SK-N-SH (cell line): ENCODE measurements around the gene SEMA3D. TPM values are rescaled to one million over a fixed set of nuclear protein-coding genes. Genes with fewer than 3 reads are reported as not detected.

Experiments
- CTCF ChIA-PET: fragments of 300-600, 350-600 bp; formaldehyde crosslinking; extraction: SDS; loops from one replicate; lab custom pipeline; 2021; lab: Yijun Ruan, JAX
- POLR2A ChIA-PET: fragments of 350-600 bp; sonication (Branson Sonifier 250); formaldehyde crosslinking; extraction: SDS; loops from one replicate; lab custom pipeline; 2020; ENCODE audit warnings: antibody characterized with exemption, inconsistent platforms; lab: Yijun Ruan, JAX
- DNase-seq: peaks from one replicate; pipeline ENCODE4 v3.0.0; 2012
- H2AFZ ChIP-seq: fragments of 200-600 bp; sonication (generic); 2 replicates; pipeline ENCODE4 v1.8.1; 2016; ENCODE audit warnings: antibody characterized with exemption, mild to moderate bottlenecking, low read depth
- H3F3A ChIP-seq: fragments of 200-600 bp; sonication (generic); replicated peaks from 2 replicates; pipeline ENCODE3; 2016; ENCODE audit warnings: antibody characterized with exemption, mild to moderate bottlenecking; ENCODE audit not compliant: insufficient read depth
- H3K27ac ChIP-seq, 2 experiments: fragments of 200-500 bp in 1 of 2; fragments of 200-600 bp in 1 of 2; sonication (Bioruptor generic) in 1 of 2; sonication (generic), shearing (Covaris generic) in 1 of 2; 2 replicates each; pipeline versions ENCODE4 v1.5.1 to v1.6.1; 2014 to 2016; ENCODE audit warnings: low read depth in 2 of 2, inconsistent platforms in 1 of 2, low read length in 1 of 2, mild to moderate bottlenecking in 1 of 2, mixed read lengths in 1 of 2
- H3K27me3 ChIP-seq: fragments of 200-600 bp; sonication (generic), shearing (Covaris generic); 2 replicates; pipeline ENCODE4 v1.6.1; 2016; ENCODE audit warnings: mixed run types; ENCODE audit not compliant: insufficient read depth
- H3K36me3 ChIP-seq, 2 experiments: fragments of 200-500 bp in 1 of 2; fragments of 200-600 bp in 1 of 2; sonication (Bioruptor generic) in 1 of 2; sonication (generic) in 1 of 2; replicated peaks in 1 of 2; 2 replicates each; pipeline versions ENCODE3 to v1.5.1; 2014 to 2016; ENCODE audit warnings: low read length in 1 of 2, mild to moderate bottlenecking in 1 of 2; ENCODE audit not compliant: insufficient read depth in 2 of 2, control insufficient read depth in 1 of 2
- H3K4me1 ChIP-seq, 2 experiments: fragments of 200-500 bp in 1 of 2; fragments of 200-600 bp in 1 of 2; sonication (Bioruptor generic) in 1 of 2; sonication (generic), shearing (Covaris generic) in 1 of 2; 2 replicates each; pipeline versions ENCODE4 v1.5.1 to v1.6.1; 2014 to 2016; ENCODE audit warnings: low read depth in 1 of 2, low read length in 1 of 2, mixed run types in 1 of 2; ENCODE audit not compliant: insufficient read depth in 2 of 2, control insufficient read depth in 1 of 2
- H3K4me2 ChIP-seq: fragments of 200-600 bp; sonication (generic), shearing (Covaris generic); 2 replicates; pipeline ENCODE4 v1.6.1; 2017; ENCODE audit warnings: mixed run types
- H3K4me3 ChIP-seq, 2 experiments: fragments of 200-500 bp in 1 of 2; fragments of 200-600 bp in 1 of 2; sonication (Bioruptor generic) in 1 of 2; sonication (generic), shearing (Covaris generic) in 1 of 2; 2 replicates each; pipeline versions ENCODE4 v1.5.1 to v1.8.1; 2014 to 2016; ENCODE audit warnings: low read depth in 2 of 2, inconsistent platforms in 1 of 2, low read length in 1 of 2, mild to moderate bottlenecking in 1 of 2, mixed read lengths in 1 of 2, moderate library complexity in 1 of 2
- H3K79me2 ChIP-seq: fragments of 200-600 bp; sonication (generic); 2 replicates; pipeline ENCODE4 v1.8.1; 2017; ENCODE audit warnings: mild to moderate bottlenecking; ENCODE audit not compliant: insufficient read depth
- H3K9ac ChIP-seq: fragments of 200-600 bp; sonication (generic); 2 replicates; pipeline ENCODE4 v1.6.1; 2017; ENCODE audit warnings: mixed run types
- H3K9me2 ChIP-seq: fragments of 200-600 bp; sonication (generic); 2 replicates; pipeline ENCODE4 v1.6.1; 2017; ENCODE audit warnings: mixed run types
- H3K9me3 ChIP-seq: fragments of 200-600 bp; sonication (generic); 2 replicates; pipeline ENCODE4 v1.6.1; 2017; ENCODE audit warnings: mixed run types, mild to moderate bottlenecking, moderate library complexity
- H4K20me1 ChIP-seq: fragments of 200-600 bp; sonication (generic); 2 replicates; pipeline ENCODE4 v1.6.1; 2017; ENCODE audit warnings: mild to moderate bottlenecking, mixed run types; ENCODE audit not compliant: insufficient read depth
- CHD2 ChIP-seq: fragments of 150-350 bp; IDR thresholded peaks from 2 replicates; pipeline ENCODE4 v1.6.1; 2018; ENCODE audit warnings: low read length; ENCODE audit not compliant: partially characterized antibody
- ELF1 ChIP-seq: IDR thresholded peaks from 2 replicates; pipeline ENCODE4 v1.4.0; 2012
- EZH2phosphoT487 ChIP-seq: fragments of 200-600 bp; sonication (generic); IDR thresholded peaks from 2 replicates; pipeline ENCODE4 v1.6.1; 2017; ENCODE audit warnings: low read depth, mixed run types, mild to moderate bottlenecking, antibody characterized with exemption, moderate library complexity, borderline replicate concordance
- FOXJ3 ChIP-seq: sonication (generic); formaldehyde crosslinking; IDR thresholded peaks from 2 replicates; pipeline ENCODE4 v1.5.1; 2020; ENCODE audit warnings: mild to moderate bottlenecking, missing genetic modification reagents
- FOXM1 ChIP-seq: IDR thresholded peaks from 2 replicates; pipeline ENCODE4 v1.4.0; 2012; ENCODE audit warnings: low read depth, mild to moderate bottlenecking
- GABPA ChIP-seq: IDR thresholded peaks from 2 replicates; pipeline ENCODE4 v1.4.0; 2012; ENCODE audit warnings: low read depth, mild to moderate bottlenecking
- GATA2 ChIP-seq: sonication (generic); formaldehyde crosslinking; IDR thresholded peaks from 2 replicates; pipeline ENCODE4 v1.5.0; 2020; ENCODE audit warnings: mild to moderate bottlenecking, missing genetic modification reagents
- MAX ChIP-seq: IDR thresholded peaks from 2 replicates; pipeline ENCODE4 v1.4.0; 2012; ENCODE audit warnings: low read depth
- MXI1 ChIP-seq: IDR thresholded peaks from 2 replicates; pipeline ENCODE4 v1.6.1; 2012; ENCODE audit warnings: mild to moderate bottlenecking, low read depth, low read length, improper control_type of control experiment
- NFIC ChIP-seq: IDR thresholded peaks from 2 replicates; pipeline ENCODE4 v1.4.0; 2012; ENCODE audit warnings: borderline replicate concordance
- NRF1 ChIP-seq: IDR thresholded peaks from 2 replicates; pipeline ENCODE4 v1.6.1; 2012; ENCODE audit warnings: low read depth, mild to moderate bottlenecking, low read length
- POLR2AphosphoS5 ChIP-seq: IDR thresholded peaks from 2 replicates; pipeline ENCODE4 v1.6.1; 2012; ENCODE audit warnings: low read depth, low read length
- RAD21 ChIP-seq: IDR thresholded peaks from 2 replicates; pipeline ENCODE4 v1.6.1; 2012; ENCODE audit warnings: mild to moderate bottlenecking, low read length
- RFX5 ChIP-seq: IDR thresholded peaks from 2 replicates; pipeline ENCODE4 v1.6.1; 2012; ENCODE audit warnings: mild to moderate bottlenecking, improper control_type of control experiment, low read length
- RXRA ChIP-seq: IDR thresholded peaks from 2 replicates; pipeline ENCODE4 v1.4.0; 2012; ENCODE audit warnings: low read depth, mild to moderate bottlenecking, borderline replicate concordance
- SIN3A ChIP-seq: IDR thresholded peaks from 2 replicates; pipeline ENCODE4 v1.6.1; 2012; ENCODE audit warnings: low read depth, mild to moderate bottlenecking, low read length, moderate library complexity, borderline replicate concordance
- SMC3 ChIP-seq: IDR thresholded peaks from 2 replicates; pipeline ENCODE4 v1.6.1; 2012; ENCODE audit warnings: low read depth, low read length, improper control_type of control experiment
- YY1 ChIP-seq: IDR thresholded peaks from 2 replicates; pipeline ENCODE4 v1.4.0; 2012; ENCODE audit warnings: low read depth, mild to moderate bottlenecking
- WGBS: methylation state at CpG from one replicate; pipeline ENCODE4 v1.1.6; 2017; ENCODE audit warnings: low lambda C conversion rate; 5-methylcytosine and 5-hydroxymethylcytosine counted together
- polyA plus RNA-seq, 3 experiments: library from polyadenylated mRNA; depleted of rRNA; stranded (reverse); fragments of >200 nt; gene quantifications; 2 replicates each; pipeline ENCODE4 v1.2.3, GENCODE V29; 2012
- TF ChIP-seq, protein P1 (sequence below): IDR thresholded peaks from 2 replicates; pipeline ENCODE4 v1.6.1; 2012; ENCODE audit warnings: mild to moderate bottlenecking, low read depth, low read length, moderate library complexity
- TF ChIP-seq, protein P2 (sequence below): IDR thresholded peaks from 2 replicates; pipeline ENCODE4; 2012
- TF ChIP-seq, protein P3 (sequence below): fragments of 200-600 bp; sonication (generic); IDR thresholded peaks from 2 replicates; pipeline ENCODE4 v1.6.1; 2017; ENCODE audit warnings: antibody characterized with exemption, mild to moderate bottlenecking, moderate library complexity
- TF ChIP-seq, protein P4 (sequence below): IDR thresholded peaks from 2 replicates; pipeline ENCODE4 v1.4.0; 2012; ENCODE audit warnings: low read depth, borderline replicate concordance

The SEMA3D gene
- polyA plus RNA-seq, 1 of the 3 experiments (the other 2 are of a cell fraction) = 30.1 TPM

- ChIA-PET POLR2A (no interaction called here), CTCF (interaction anchor here (0.6 to 3.0 kb wide), 4 partner anchors 13 to 1616 kb away, joined by 3 to 15 read pairs (median 4); partner anchors contain the start of gene SEMA3D)
- Histone ChIP-seq H3K27ac (no peak overlapping the region), H3F3A (no peaks in the 10 kb centered on the region), H3K36me3 (no peaks in the 10 kb centered on the region), H3K4me2 (no peak overlapping the region), H2AFZ (no peak overlapping the region), H3K4me1 (no peaks in the 10 kb centered on the region), H3K9me2 (no peaks in the 10 kb centered on the region), H4K20me1 (no peaks in the 10 kb centered on the region), H3K9ac (no peak overlapping the region), H3K9me3 (0 out of 2 replicates have a peak, but pooled peaks cover 4% of the 10 kb centered on the region), H3K27me3 (no peaks in the 10 kb centered on the region), H3K4me3 (no peak overlapping the region), H3K79me2 (no peaks in the 10 kb centered on the region)
- TF ChIP-seq ELF1 (no peak), GABPA (no peak), SIN3A (no peak), RXRA (no peak), POLR2AphosphoS5 (no peak), SMC3 (no peak), EZH2phosphoT487 (no peak), RAD21 (no peak), NFIC (no peak)
- TF ChIP-seq, protein P1, sequence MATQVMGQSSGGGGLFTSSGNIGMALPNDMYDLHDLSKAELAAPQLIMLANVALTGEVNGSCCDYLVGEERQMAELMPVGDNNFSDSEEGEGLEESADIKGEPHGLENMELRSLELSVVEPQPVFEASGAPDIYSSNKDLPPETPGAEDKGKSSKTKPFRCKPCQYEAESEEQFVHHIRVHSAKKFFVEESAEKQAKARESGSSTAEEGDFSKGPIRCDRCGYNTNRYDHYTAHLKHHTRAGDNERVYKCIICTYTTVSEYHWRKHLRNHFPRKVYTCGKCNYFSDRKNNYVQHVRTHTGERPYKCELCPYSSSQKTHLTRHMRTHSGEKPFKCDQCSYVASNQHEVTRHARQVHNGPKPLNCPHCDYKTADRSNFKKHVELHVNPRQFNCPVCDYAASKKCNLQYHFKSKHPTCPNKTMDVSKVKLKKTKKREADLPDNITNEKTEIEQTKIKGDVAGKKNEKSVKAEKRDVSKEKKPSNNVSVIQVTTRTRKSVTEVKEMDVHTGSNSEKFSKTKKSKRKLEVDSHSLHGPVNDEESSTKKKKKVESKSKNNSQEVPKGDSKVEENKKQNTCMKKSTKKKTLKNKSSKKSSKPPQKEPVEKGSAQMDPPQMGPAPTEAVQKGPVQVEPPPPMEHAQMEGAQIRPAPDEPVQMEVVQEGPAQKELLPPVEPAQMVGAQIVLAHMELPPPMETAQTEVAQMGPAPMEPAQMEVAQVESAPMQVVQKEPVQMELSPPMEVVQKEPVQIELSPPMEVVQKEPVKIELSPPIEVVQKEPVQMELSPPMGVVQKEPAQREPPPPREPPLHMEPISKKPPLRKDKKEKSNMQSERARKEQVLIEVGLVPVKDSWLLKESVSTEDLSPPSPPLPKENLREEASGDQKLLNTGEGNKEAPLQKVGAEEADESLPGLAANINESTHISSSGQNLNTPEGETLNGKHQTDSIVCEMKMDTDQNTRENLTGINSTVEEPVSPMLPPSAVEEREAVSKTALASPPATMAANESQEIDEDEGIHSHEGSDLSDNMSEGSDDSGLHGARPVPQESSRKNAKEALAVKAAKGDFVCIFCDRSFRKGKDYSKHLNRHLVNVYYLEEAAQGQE = no peak
- no peak for DNase-seq
- 44% methylated on average over 2 of the region's 2 CpGs for WGBS
These were observed 17.6 kb upstream of the SEMA3D start for GRCh38 chr7:85204496-85204895.

DNA sequence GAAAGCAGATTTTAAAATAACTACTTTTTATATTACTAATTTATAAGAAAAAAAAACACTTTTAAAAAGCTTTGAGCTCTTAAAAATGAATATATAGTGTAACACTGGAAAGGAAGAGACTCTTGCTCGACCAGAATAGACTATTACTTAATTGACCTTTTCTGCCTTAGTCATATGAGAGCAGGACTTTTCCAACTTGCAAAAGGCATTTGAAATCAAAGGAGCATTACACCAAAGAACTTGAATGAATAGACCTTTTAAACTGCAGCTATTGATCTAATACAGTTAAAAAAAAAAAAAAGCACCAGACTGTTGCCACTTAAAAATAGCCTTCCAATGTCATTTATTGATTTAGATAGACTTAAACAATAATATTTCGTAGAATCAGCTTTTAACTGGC lies 17.2 kb upstream of the SEMA3D start:
- no peaks in the 10 kb centered on the region for H3K27me3 ChIP-seq
- H4K20me1 ChIP-seq = no peaks in the 10 kb centered on the region
- H3F3A ChIP-seq = no peaks in the 10 kb centered on the region
- no peak for DNase-seq
- no peak overlapping the region for H3K27ac ChIP-seq
- H3K9me2 ChIP-seq = no peaks in the 10 kb centered on the region
- 0 out of 2 replicates have a peak, but pooled peaks cover 4% of the 10 kb centered on the region for H3K9me3 ChIP-seq
- H3K4me2 ChIP-seq = no peak overlapping the region
- WGBS = 57% methylated on average over 2 of the region's 2 CpGs
- no peak overlapping the region for H3K4me3 ChIP-seq
- no peaks in the 10 kb centered on the region for H3K4me1 ChIP-seq
- H3K36me3 ChIP-seq = no peaks in the 10 kb centered on the region
- ChIA-PET CTCF (interaction anchor here (0.6 to 3.0 kb wide), 4 partner anchors 13 to 1616 kb away, joined by 3 to 15 read pairs (median 4); partner anchors contain the start of gene SEMA3D), POLR2A (no interaction called here)
- no peaks in the 10 kb centered on the region for H3K79me2 ChIP-seq
- no peak overlapping the region for H2AFZ ChIP-seq
- H3K9ac ChIP-seq = no peak overlapping the region
- TF ChIP-seq GATA2 (CRISPR knock-in tag) (no peak), MXI1 (no peak), NRF1 (no peak), CHD2 (no peak), SMC3 (no peak), MAX (no peak), FOXJ3 (CRISPR knock-in tag) (no peak), FOXM1 (no peak), RFX5 (no peak), YY1 (no peak), POLR2AphosphoS5 (no peak), SIN3A (no peak), ELF1 (no peak)
- TF ChIP-seq, protein P2, sequence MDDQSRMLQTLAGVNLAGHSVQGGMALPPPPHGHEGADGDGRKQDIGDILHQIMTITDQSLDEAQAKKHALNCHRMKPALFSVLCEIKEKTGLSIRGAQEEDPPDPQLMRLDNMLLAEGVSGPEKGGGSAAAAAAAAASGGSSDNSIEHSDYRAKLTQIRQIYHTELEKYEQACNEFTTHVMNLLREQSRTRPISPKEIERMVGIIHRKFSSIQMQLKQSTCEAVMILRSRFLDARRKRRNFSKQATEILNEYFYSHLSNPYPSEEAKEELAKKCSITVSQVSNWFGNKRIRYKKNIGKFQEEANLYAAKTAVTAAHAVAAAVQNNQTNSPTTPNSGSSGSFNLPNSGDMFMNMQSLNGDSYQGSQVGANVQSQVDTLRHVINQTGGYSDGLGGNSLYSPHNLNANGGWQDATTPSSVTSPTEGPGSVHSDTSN = no peak
- TF ChIP-seq, protein P3, sequence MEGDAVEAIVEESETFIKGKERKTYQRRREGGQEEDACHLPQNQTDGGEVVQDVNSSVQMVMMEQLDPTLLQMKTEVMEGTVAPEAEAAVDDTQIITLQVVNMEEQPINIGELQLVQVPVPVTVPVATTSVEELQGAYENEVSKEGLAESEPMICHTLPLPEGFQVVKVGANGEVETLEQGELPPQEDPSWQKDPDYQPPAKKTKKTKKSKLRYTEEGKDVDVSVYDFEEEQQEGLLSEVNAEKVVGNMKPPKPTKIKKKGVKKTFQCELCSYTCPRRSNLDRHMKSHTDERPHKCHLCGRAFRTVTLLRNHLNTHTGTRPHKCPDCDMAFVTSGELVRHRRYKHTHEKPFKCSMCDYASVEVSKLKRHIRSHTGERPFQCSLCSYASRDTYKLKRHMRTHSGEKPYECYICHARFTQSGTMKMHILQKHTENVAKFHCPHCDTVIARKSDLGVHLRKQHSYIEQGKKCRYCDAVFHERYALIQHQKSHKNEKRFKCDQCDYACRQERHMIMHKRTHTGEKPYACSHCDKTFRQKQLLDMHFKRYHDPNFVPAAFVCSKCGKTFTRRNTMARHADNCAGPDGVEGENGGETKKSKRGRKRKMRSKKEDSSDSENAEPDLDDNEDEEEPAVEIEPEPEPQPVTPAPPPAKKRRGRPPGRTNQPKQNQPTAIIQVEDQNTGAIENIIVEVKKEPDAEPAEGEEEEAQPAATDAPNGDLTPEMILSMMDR = no peak
- TF ChIP-seq, protein P4, sequence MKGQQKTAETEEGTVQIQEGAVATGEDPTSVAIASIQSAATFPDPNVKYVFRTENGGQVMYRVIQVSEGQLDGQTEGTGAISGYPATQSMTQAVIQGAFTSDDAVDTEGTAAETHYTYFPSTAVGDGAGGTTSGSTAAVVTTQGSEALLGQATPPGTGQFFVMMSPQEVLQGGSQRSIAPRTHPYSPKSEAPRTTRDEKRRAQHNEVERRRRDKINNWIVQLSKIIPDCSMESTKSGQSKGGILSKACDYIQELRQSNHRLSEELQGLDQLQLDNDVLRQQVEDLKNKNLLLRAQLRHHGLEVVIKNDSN = no peak
